IPS-15b (cell line): ENCODE results near the gene THEMIS2.
"Not testable (repeated sequence)": the region's sequence is repeated elsewhere in the genome, so short reads cannot be mapped to it uniquely, and the experiment has no call there.

Experiments
- H3K27me3 ChIP-seq: one replicate; pipeline ENCODE4 v1.6.1; 2013; ENCODE audit warnings: low read length; ENCODE audit not compliant: control insufficient read depth, insufficient read depth
- H3K36me3 ChIP-seq: one replicate; pipeline ENCODE4 v1.6.1; 2013; ENCODE audit warnings: low read length; ENCODE audit not compliant: control insufficient read depth, insufficient read depth
- H3K4me1 ChIP-seq: one replicate; pipeline ENCODE4 v1.6.1; 2013; ENCODE audit warnings: mild to moderate bottlenecking, low read length; ENCODE audit not compliant: control insufficient read depth, insufficient read depth
- H3K4me3 ChIP-seq: one replicate; pipeline ENCODE4 v1.5.1; 2013; ENCODE audit warnings: low read depth, low read length
- H3K9ac ChIP-seq: one replicate; pipeline ENCODE4 v1.6.1; 2013; ENCODE audit warnings: low read depth, mild to moderate bottlenecking, low read length
- H3K9me3 ChIP-seq: one replicate; pipeline ENCODE4 v1.6.1; 2013; ENCODE audit warnings: mild to moderate bottlenecking, low read length; ENCODE audit not compliant: control insufficient read depth, insufficient read depth

Gene THEMIS2

DNA sequence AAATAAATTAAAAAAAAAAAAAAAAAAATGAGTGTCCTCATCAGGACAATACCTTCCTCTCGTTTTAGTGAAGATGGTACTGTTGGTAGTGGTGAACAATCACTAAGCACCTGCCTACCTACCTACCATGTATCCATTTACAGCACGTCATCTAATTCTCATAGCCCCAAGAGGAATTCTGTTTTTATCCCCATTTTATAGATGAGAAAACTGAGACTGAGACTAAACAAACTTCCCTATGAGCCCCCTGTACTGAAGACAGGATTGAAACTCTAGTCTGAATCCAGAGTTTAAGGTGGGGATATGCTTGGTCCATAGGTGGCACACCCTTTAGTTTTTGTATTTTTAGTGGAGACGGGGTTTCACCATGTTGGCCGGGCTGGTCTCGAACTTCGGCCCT lies 17.3 kb upstream of the THEMIS2 start:
- no peaks in the 10 kb centered on the region for H3K27me3 ChIP-seq

DNA sequence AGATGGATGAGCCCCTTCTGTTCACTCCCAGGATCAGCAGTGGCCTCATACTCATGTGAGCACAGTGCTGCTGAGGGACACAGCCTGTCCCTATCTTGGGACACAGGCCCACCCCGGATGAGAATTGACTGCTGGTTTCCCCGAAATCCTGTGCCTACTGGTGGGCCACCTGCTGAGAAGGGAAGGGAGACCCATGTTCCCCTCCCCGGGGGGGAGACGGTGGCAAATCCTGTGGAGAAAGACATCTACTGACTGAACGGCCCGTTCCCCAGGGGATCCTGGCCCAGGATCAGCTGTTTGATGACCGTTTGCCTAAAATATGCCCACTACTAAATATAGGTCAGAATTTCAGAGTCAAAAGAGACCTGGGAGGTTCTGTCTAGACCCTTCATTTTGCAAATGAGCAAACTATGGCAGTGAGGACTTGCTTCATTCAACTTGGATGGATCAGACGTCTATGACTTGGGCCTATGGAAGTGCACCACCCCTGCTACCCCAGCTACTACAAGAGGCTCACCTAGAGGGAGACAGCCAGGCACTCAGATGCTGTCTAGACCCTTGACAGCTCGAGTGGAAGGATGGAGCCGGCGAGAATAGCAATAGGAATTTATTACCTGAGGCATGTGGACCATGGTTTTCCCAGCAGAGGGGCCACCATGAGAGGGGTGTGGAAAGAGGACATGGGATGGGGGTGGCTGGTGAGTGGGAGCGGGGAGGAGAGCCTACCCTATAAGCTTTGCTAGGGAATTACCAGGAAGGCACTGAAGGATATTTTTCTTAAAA lies 15.6 kb upstream of the THEMIS2 start:
- H3K36me3 ChIP-seq = peaks cover 2% of the 10 kb centered on the region
- no peak overlapping the region for H3K9ac ChIP-seq
- no peak overlapping the region for H3K4me3 ChIP-seq
- no peaks in the 10 kb centered on the region for H3K9me3 ChIP-seq
- no peaks in the 10 kb centered on the region for H3K4me1 ChIP-seq
- no peaks in the 10 kb centered on the region for H3K27me3 ChIP-seq

More for the DNA sequence above, 17.3 kb upstream of the THEMIS2 start:
- no peaks in the 10 kb centered on the region for H3K9me3 ChIP-seq
- peaks cover 15% of the 10 kb centered on the region for H3K36me3 ChIP-seq
- H3K4me3 ChIP-seq = no peak overlapping the region
- no peaks in the 10 kb centered on the region for H3K4me1 ChIP-seq
- no peak overlapping the region for H3K9ac ChIP-seq

DNA sequence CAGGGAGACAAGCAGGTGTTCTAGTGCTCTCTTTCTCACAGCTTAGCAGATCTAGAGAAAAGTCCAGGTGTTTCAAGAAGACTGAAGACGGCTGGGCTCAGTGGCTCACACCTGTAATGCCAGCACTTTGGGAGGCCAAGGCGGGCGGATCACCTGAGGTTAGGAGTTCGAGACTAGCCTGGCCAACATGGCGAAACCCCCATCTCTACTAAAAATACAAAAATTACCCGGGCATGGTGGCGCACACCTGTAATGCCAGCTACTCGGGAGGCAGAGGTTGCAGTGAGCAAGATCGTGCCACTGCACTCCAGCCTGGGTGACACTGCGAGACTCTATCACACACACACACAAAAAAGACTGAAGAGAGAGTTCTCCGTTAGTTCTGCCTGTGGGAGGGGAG lies 14.8 kb upstream of the THEMIS2 start:
- not testable (repeated sequence) for H3K4me1 ChIP-seq, H3K36me3 ChIP-seq, H3K9ac ChIP-seq, H3K27me3 ChIP-seq, H3K9me3 ChIP-seq, H3K4me3 ChIP-seq

DNA sequence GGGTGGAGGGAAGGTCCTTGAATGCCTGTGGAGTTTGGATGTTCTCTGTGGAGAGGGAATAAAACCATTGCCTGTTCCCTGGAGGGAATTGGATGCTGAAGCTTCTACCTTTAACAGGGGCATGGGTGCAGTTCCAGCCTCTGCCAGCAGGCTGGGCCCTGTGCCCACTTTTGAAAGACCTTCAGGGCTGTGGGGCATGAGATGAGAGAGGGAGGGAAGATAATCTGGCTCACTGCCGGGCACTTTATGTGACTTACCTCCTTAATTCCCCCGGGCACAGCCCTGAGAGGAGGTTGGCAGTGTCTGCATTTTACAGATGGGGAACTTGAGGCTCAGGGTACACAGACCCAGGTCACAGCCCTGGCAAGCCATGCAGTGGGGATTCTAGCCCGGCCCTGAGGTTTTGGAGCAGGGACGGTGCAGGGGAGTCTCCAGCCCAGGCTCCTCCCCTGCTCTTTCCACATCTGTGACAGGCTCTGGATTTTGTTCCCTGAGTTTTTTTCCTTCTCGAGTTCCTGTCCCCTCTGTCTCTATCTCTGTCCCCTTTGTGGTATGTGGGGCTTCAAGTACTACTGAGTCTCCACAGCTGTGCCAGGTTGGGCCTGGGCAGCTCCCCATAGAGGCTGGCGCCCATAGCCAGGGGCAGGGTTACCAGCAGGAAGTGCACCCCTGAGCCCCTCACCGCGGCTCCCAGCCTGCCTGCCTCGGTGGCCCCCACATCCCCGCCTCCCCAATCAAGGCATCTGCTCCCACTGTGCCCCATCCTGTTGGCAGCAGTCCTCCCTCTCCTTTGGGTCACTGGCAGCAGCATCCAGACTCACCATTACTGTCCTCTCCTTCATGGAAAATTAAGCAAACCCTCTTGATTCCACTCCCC lies 14.0 kb upstream of the THEMIS2 start:
- no peak overlapping the region for H3K4me3 ChIP-seq
- no peaks in the 10 kb centered on the region for H3K9me3 ChIP-seq
- no peaks in the 10 kb centered on the region for H3K27me3 ChIP-seq
- H3K9ac ChIP-seq = no peak overlapping the region
- no peaks in the 10 kb centered on the region for H3K36me3 ChIP-seq
- H3K4me1 ChIP-seq = no peaks in the 10 kb centered on the region

DNA sequence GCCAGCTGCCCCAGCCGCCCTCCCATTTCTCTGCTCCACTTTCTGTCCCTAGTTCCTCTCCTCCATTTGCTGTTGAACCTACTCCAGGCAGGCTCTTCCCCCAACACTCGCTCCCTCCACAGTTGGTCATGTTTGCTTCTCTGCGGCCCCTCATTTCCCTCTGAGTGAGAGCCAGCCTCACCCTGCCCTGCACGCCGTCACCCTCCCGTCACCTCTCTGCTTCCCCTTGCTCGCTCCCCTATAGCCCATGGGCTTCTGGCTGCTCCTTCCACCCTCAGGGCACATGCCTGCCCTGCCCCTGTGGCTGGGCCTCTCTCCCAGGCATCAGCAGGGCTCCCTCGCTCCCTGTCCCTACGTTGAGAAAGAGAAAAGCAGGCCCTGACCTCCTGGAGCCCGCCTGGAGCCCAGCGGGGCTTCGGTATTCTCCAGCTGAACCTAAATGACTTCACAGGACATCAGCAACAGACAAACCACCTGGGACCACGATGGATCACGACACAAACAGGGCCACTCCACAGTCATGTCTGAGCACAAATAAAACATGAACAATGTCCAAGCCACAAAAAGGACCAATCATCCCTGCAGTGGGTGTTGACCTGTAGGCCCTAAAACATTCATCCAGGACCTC lies 13.3 kb upstream of the THEMIS2 start:
- no peaks in the 10 kb centered on the region for H3K36me3 ChIP-seq
- H3K4me1 ChIP-seq = no peaks in the 10 kb centered on the region
- no peaks in the 10 kb centered on the region for H3K27me3 ChIP-seq
- H3K9ac ChIP-seq = no peak overlapping the region
- no peak overlapping the region for H3K4me3 ChIP-seq
- H3K9me3 ChIP-seq = no peaks in the 10 kb centered on the region

DNA sequence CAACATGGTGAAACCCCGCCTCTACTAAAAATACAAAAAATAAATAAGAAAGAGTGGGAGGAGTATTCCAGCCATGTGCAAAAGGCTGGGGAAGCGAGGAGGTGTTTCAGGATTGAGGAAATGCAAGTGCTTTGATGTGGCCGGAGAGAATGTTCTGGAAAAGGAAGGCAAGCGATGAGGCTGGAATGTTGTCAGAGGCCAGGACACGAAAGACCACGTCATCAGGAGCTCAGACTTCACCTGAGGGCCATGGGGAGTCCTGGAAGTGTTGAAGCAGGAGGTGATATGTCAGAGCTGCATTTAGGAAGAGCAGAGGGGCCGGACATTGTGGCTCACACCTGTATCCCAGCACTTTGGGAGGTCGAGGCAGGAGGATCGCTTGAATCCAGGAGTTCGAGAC lies 10.9 kb upstream of the THEMIS2 start:
- no peaks in the 10 kb centered on the region for H3K27me3 ChIP-seq
- no peaks in the 10 kb centered on the region for H3K36me3 ChIP-seq
- no peaks in the 10 kb centered on the region for H3K9me3 ChIP-seq
- no peak overlapping the region for H3K9ac ChIP-seq
- H3K4me1 ChIP-seq = no peaks in the 10 kb centered on the region
- H3K4me3 ChIP-seq = no peak overlapping the region

DNA sequence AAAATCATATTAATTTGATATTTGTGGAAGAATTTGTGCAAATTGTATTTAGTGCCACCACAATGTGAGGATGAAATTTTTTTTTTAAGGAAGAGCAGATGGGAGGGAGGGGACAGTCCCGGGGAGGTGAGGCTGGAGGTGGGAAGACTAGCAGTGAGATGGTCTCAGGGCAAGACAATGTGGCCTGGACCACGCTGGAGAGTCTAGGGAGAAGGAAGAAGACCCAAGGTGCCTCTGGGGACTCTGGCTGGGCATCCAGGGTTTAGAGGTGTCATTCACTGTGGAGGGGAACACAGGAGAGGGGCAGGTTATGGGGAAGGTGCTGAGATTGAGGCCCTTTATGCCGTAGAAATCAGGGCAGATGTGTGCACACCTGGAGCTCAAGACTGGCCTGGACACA lies 10.3 kb upstream of the THEMIS2 start:
- no peaks in the 10 kb centered on the region for H3K36me3 ChIP-seq
- H3K27me3 ChIP-seq = no peaks in the 10 kb centered on the region
- H3K4me3 ChIP-seq = no peak overlapping the region
- H3K9ac ChIP-seq = no peak overlapping the region
- no peaks in the 10 kb centered on the region for H3K4me1 ChIP-seq
- no peaks in the 10 kb centered on the region for H3K9me3 ChIP-seq

DNA sequence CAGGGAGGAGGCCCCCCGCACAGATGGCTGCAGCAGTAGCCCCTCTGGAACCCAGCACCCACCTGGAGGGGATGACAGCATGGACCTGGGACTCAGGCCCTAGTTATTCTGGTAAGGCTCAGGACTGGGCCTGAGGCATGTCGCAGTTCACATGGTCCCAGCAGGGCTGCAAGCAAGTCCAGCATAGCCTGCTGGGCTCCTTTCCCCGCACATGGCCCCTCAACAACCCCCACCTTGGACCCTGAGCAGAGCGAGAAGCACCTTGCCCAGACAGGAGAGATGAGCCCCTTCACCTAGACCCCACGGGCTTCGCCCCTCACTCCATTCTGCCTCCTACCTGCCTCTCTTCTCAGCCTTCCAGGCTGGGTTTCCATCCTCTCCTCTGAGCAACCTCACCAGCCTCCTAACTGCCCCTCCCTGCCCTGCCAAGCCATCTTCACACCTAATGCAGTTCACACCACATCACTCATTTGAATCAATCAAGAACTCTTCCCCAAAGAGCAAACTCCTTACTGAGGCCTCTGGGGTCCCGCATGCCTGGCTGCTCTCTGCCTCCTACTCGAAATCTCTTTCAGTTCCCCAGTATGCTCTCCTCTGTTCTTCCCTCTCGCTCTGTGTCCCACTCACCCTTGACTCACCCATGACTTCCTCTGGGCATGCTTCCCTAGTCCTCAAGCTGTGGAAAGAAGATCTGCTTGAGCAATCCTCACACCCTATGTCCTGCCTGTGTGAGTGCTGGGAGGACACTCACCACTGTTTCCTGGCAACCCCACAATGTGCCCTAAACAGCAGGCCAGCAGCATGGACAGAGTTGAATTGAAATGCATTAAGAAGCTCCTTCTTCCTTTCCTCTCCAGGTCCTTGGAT lies 9.4 kb upstream of the THEMIS2 start:
- Histone ChIP-seq H3K9me3 (no peaks in the 10 kb centered on the region), H3K9ac (no peak overlapping the region), H3K4me3 (no peak overlapping the region), H3K4me1 (no peaks in the 10 kb centered on the region), H3K27me3 (no peaks in the 10 kb centered on the region), H3K36me3 (no peaks in the 10 kb centered on the region)

DNA sequence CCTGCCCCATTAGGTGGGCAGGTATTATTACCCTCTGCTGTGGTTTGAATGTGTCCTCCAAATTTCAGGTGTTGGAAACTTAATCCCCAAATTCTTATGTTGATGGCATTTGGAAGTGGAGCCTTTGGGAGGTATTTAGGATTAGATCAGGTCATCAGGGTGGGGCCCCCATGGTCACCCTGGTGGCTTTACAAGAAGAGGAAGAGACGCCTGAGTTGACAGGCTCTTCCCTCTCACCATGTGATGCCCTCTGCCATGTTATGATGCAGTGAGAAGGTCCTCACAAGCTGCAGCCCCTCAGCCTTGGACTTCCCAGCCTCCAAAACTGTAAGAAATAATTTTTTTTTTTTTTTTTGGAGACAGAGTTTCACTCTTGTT lies 8.8 kb upstream of the THEMIS2 start:
- Histone ChIP-seq H3K27me3 (no peaks in the 10 kb centered on the region), H3K9ac (no peak overlapping the region), H3K4me1 (no peaks in the 10 kb centered on the region), H3K4me3 (no peak overlapping the region), H3K9me3 (no peaks in the 10 kb centered on the region), H3K36me3 (no peaks in the 10 kb centered on the region)

DNA sequence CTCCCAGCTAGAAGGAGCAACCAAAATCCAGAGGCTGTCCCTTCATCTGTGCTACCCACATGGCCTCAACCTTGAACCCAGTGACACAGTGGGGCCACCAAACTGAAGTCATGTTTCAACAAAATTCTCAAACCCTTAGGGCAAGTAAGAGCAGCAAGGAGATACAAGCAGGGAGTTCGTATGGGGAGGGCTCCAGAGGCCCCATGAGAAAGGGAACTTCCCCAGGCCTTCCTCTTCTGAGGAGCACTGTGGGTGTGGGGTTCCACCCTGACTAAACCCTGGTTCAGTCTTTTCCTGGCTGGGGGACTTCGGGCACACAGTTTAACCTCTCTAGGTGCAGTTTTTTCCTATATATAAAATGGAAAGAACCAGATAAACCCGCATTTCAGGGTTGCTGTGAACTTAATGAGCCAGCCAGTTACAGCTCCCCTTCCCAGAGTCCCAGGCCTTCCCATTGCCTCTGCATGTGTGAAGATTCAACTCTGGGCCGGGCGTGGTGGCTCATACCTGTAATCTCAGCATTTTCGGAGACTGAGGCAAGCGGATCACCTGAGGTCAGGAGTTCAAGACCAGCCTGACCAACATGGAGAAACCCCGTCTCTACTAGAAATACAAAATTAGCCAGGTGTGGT lies 8.0 kb upstream of the THEMIS2 start:
- H3K36me3 ChIP-seq = no peaks in the 10 kb centered on the region
- H3K9ac ChIP-seq = no peak overlapping the region
- no peak overlapping the region for H3K4me3 ChIP-seq
- H3K4me1 ChIP-seq = no peaks in the 10 kb centered on the region
- H3K9me3 ChIP-seq = no peaks in the 10 kb centered on the region
- no peaks in the 10 kb centered on the region for H3K27me3 ChIP-seq

DNA sequence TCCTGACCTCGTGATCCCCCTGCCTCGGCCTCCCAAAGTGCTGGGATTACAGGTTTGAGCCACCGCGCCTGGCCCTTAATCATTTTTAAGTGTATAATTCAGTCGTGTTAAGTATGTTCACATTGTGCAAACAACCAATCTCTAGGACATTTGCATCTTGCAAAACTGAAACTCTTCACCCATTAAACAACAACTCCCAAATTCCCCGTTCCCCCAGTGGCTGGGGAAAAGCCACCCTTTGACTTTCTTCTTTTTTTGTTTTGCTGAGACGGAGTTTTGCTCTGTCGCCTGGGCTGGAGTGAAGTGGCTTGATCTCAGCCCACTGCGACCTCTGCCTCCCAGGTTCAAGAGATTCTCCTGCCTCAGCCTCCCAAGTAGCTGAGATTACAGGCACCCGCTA lies 6.5 kb upstream of the THEMIS2 start:
- Histone ChIP-seq H3K36me3 (no peaks in the 10 kb centered on the region), H3K9ac (no peak overlapping the region), H3K9me3 (no peaks in the 10 kb centered on the region), H3K4me3 (no peak overlapping the region), H3K27me3 (no peaks in the 10 kb centered on the region), H3K4me1 (no peaks in the 10 kb centered on the region)
